ENCODE data around the gene AKAP6. TPM values are rescaled to one million over a fixed set of nuclear protein-coding genes. Genes with fewer than 3 reads are reported as not detected.

AKAP6 gene
- total and polyA plus RNA-seq, 4 donors, result 0.42 to 3.2 (median 1.7) TPM

- no peaks in the 10 kb centered on the region for H3K4me1 ChIP-seq (ENCODE audit: control insufficient read depth in 4 of 4, insufficient read depth in 4 of 4, low read length in 3 of 4)
- H3K9me3 ChIP-seq (ENCODE audit: control insufficient read depth in 4 of 4, low read length in 3 of 4), result no peaks in the 10 kb centered on the region
- WGBS, result 95% methylated on average over 3 of the region's 3 CpGs
- no peak overlapping the region for H3K27ac ChIP-seq (ENCODE audit: low read depth in 1 of 2, low read length in 2 of 2)
- TF ChIP-seq EGR1 (IDR thresholded peaks at IDR 0.05; ENCODE audit: low read depth in 2 of 2), result no peak
- no peak for TF ChIP-seq MAX (IDR thresholded peaks at IDR 0.05)
- H3K4me3 ChIP-seq (ENCODE audit: low read depth in 1 of 3, low read length in 3 of 3), result no peak overlapping the region
- H3K36me3 ChIP-seq (ENCODE audit: control insufficient read depth in 4 of 4, insufficient read depth in 3 of 4, low read depth in 1 of 4, low read length in 3 of 4), result no peaks in the 10 kb centered on the region
- H3K27me3 ChIP-seq (ENCODE audit: control insufficient read depth in 4 of 4, insufficient read depth in 4 of 4, low read length in 3 of 4), result no peaks in the 10 kb centered on the region
- DNase-seq (ENCODE audit: low spot score), result no peak
- H3K9ac ChIP-seq (ENCODE audit: low read depth in 1 of 2, low read length in 2 of 2), result no peak overlapping the region
Measured at GRCh38 chr14:32737621-32738020, 408.5 kb downstream of the AKAP6 start.

- Histone ChIP-seq H3K36me3 (ENCODE audit: control insufficient read depth in 4 of 4, insufficient read depth in 3 of 4, low read depth in 1 of 4, low read length in 3 of 4) (no peaks in the 10 kb centered on the region), H3K9me3 (ENCODE audit: control insufficient read depth in 4 of 4, low read length in 3 of 4) (no peaks in the 10 kb centered on the region), H3K27ac (ENCODE audit: low read depth in 1 of 2, low read length in 2 of 2) (no peak overlapping the region), H3K4me1 (ENCODE audit: control insufficient read depth in 4 of 4, insufficient read depth in 4 of 4, low read length in 3 of 4) (no peaks in the 10 kb centered on the region), H3K9ac (ENCODE audit: low read depth in 1 of 2, low read length in 2 of 2) (no peak overlapping the region), H3K27me3 (ENCODE audit: control insufficient read depth in 4 of 4, insufficient read depth in 4 of 4, low read length in 3 of 4) (no peaks in the 10 kb centered on the region), H3K4me3 (ENCODE audit: low read depth in 1 of 3, low read length in 3 of 3) (no peak overlapping the region)
- 94% methylated on average over 5 of the region's 5 CpGs for WGBS
- DNase-seq (ENCODE audit: low spot score), result no peak
- TF ChIP-seq MAX (IDR thresholded peaks at IDR 0.05) (no peak), FOXA1 (IDR thresholded peaks at IDR 0.05) (no peak), RAD21 (IDR thresholded peaks at IDR 0.05) (no peak), YY1 (IDR thresholded peaks at IDR 0.05) (no peak), HNF4G (IDR thresholded peaks at IDR 0.05) (no peak), RXRA (IDR thresholded peaks at IDR 0.05) (no peak), ATF3 (IDR thresholded peaks at IDR 0.05) (no peak), HNF4A (conservative IDR thresholded peaks at IDR 0.05) (no peak), GABPA (IDR thresholded peaks at IDR 0.05 in 1 of 2, conservative IDR thresholded peaks at IDR 0.05 in 1 of 2) (no peak), TAF1 (conservative IDR thresholded peaks at IDR 0.05) (no peak), SP1 (IDR thresholded peaks at IDR 0.05) (no peak), ZBTB33 (IDR thresholded peaks at IDR 0.05) (no peak), EGR1 (IDR thresholded peaks at IDR 0.05; ENCODE audit: low read depth in 2 of 2) (no peak), FOXA2 (IDR thresholded peaks at IDR 0.05) (no peak)
- TF ChIP-seq, protein P1, sequence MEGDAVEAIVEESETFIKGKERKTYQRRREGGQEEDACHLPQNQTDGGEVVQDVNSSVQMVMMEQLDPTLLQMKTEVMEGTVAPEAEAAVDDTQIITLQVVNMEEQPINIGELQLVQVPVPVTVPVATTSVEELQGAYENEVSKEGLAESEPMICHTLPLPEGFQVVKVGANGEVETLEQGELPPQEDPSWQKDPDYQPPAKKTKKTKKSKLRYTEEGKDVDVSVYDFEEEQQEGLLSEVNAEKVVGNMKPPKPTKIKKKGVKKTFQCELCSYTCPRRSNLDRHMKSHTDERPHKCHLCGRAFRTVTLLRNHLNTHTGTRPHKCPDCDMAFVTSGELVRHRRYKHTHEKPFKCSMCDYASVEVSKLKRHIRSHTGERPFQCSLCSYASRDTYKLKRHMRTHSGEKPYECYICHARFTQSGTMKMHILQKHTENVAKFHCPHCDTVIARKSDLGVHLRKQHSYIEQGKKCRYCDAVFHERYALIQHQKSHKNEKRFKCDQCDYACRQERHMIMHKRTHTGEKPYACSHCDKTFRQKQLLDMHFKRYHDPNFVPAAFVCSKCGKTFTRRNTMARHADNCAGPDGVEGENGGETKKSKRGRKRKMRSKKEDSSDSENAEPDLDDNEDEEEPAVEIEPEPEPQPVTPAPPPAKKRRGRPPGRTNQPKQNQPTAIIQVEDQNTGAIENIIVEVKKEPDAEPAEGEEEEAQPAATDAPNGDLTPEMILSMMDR (IDR thresholded peaks at IDR 0.05; ENCODE audit: low read depth, low read length, missing input control), result no peak
- TF ChIP-seq, protein P2, sequence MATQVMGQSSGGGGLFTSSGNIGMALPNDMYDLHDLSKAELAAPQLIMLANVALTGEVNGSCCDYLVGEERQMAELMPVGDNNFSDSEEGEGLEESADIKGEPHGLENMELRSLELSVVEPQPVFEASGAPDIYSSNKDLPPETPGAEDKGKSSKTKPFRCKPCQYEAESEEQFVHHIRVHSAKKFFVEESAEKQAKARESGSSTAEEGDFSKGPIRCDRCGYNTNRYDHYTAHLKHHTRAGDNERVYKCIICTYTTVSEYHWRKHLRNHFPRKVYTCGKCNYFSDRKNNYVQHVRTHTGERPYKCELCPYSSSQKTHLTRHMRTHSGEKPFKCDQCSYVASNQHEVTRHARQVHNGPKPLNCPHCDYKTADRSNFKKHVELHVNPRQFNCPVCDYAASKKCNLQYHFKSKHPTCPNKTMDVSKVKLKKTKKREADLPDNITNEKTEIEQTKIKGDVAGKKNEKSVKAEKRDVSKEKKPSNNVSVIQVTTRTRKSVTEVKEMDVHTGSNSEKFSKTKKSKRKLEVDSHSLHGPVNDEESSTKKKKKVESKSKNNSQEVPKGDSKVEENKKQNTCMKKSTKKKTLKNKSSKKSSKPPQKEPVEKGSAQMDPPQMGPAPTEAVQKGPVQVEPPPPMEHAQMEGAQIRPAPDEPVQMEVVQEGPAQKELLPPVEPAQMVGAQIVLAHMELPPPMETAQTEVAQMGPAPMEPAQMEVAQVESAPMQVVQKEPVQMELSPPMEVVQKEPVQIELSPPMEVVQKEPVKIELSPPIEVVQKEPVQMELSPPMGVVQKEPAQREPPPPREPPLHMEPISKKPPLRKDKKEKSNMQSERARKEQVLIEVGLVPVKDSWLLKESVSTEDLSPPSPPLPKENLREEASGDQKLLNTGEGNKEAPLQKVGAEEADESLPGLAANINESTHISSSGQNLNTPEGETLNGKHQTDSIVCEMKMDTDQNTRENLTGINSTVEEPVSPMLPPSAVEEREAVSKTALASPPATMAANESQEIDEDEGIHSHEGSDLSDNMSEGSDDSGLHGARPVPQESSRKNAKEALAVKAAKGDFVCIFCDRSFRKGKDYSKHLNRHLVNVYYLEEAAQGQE (IDR thresholded peaks at IDR 0.05), result no peak
Measured at GRCh38 chr14:32738206-32738871, 409.2 kb downstream of the AKAP6 start.
